H1 (cell line): ENCODE results near the gene ROM1. TPM values are rescaled to one million over a fixed set of nuclear protein-coding genes. Genes with fewer than 3 reads are reported as not detected.

Experiments
- CTCF ChIA-PET: fragments of 300-600 bp; sonication (Branson Sonifier 250); formaldehyde crosslinking; loops from one replicate; lab custom pipeline; 2021; ENCODE audit not compliant: partially characterized antibody; lab: Charles Lee
- POLR2A ChIA-PET: fragments of 300-600 bp; sonication (Branson Sonifier 250); formaldehyde crosslinking; loops from one replicate; lab custom pipeline; 2021; ENCODE audit warnings: inconsistent platforms; ENCODE audit not compliant: partially characterized antibody; lab: Charles Lee
- DNase-seq, 2 experiments: peaks; one replicate each; pipeline versions ENCODE4 v3.0.0 to v3.0.0-alpha.2; 2010 to 2022; ENCODE audit warnings: low spot score in 2 of 2, low read depth in 1 of 2, mixed read lengths in 1 of 2
- FAIRE-seq: peaks from 2 replicates; lab custom pipeline; 2011; peaks lifted over from hg19 to GRCh38; lab: Jason Lieb, UNC
- H2AFZ ChIP-seq: 2 replicates; pipeline ENCODE4 v1.8.1; 2012; ENCODE audit warnings: low read length, inconsistent platforms
- H2AK5ac ChIP-seq: 2 replicates; pipeline ENCODE4 v1.6.1; 2013; ENCODE audit warnings: low read depth, low read length
- H2BK120ac ChIP-seq: replicated peaks from 2 replicates; pipeline ENCODE3; 2013; ENCODE audit warnings: low read depth, low read length, inconsistent platforms
- H2BK12ac ChIP-seq: 2 replicates; pipeline ENCODE4 v1.6.1; 2013; ENCODE audit warnings: low read depth, low read length
- H2BK15ac ChIP-seq: 2 replicates; pipeline ENCODE4 v1.6.1; 2013; ENCODE audit warnings: low read length
- H2BK20ac ChIP-seq: 2 replicates; pipeline ENCODE4 v1.6.1; 2013; ENCODE audit warnings: low read length
- H2BK5ac ChIP-seq: 2 replicates; pipeline ENCODE4 v1.6.1; 2013; ENCODE audit warnings: low read depth, low read length
- H3K14ac ChIP-seq: 2 replicates; pipeline ENCODE4 v1.6.1; 2013; ENCODE audit warnings: inconsistent platforms; ENCODE audit not compliant: insufficient read length
- H3K18ac ChIP-seq: 2 replicates; pipeline ENCODE4 v1.6.1; 2013; ENCODE audit warnings: low read length; ENCODE audit errors: extremely low read depth
- H3K23ac ChIP-seq: 2 replicates; pipeline ENCODE4 v1.6.1; 2013; ENCODE audit warnings: inconsistent platforms; ENCODE audit not compliant: insufficient read length
- H3K23me2 ChIP-seq: 2 replicates; pipeline ENCODE4 v1.6.1; 2013; ENCODE audit warnings: low read depth, low read length
- H3K27ac ChIP-seq: 2 replicates; pipeline ENCODE4 v1.6.1; 2011; ENCODE audit warnings: low read depth, low read length, inconsistent platforms
- H3K27me3 ChIP-seq, 4 experiments: replicated peaks in 1 of 4; 1 replicate in 1 of 4; 2 replicates in 3 of 4; pipeline versions ENCODE4 v1.6.1 to v1.8.1; 2011 to 2013; ENCODE audit warnings: low read length in 3 of 4, mild to moderate bottlenecking in 3 of 4, inconsistent platforms in 2 of 4, mixed read lengths in 2 of 4, moderate library complexity in 1 of 4; ENCODE audit not compliant: control insufficient read depth in 3 of 4, insufficient read depth in 3 of 4; ENCODE audit errors: extremely low read depth in 1 of 4
- H3K36me3 ChIP-seq, 4 experiments: 2 replicates each; pipeline versions ENCODE4 v1.6.1 to v1.8.1; 2011 to 2013; ENCODE audit warnings: mild to moderate bottlenecking in 4 of 4, low read length in 3 of 4, moderate library complexity in 2 of 4, control low read depth in 1 of 4, inconsistent platforms in 1 of 4; ENCODE audit not compliant: insufficient read depth in 4 of 4, control insufficient read depth in 2 of 4
- H3K4ac ChIP-seq: replicated peaks from 2 replicates; pipeline ENCODE3; 2013; ENCODE audit warnings: low read length, low read depth, mixed read lengths, inconsistent platforms; ENCODE audit not compliant: insufficient read length
- H3K4me1 ChIP-seq, 4 experiments: replicated peaks in 1 of 4; 1 replicate in 1 of 4; 2 replicates in 3 of 4; pipeline versions ENCODE4 v1.6.1 to v1.8.1; 2011 to 2013; ENCODE audit warnings: low read length in 3 of 4, inconsistent platforms in 2 of 4, mixed read lengths in 1 of 4; ENCODE audit not compliant: insufficient read depth in 4 of 4, control insufficient read depth in 3 of 4
- H3K4me2 ChIP-seq, 2 experiments: 2 replicates each; pipeline versions ENCODE4 v1.6.1 to v1.8.1; 2011 to 2013; ENCODE audit warnings: low read depth in 2 of 2, low read length in 2 of 2, control low read depth in 1 of 2, inconsistent platforms in 1 of 2, mild to moderate bottlenecking in 1 of 2; ENCODE audit not compliant: insufficient read depth in 1 of 2
- H3K4me3 ChIP-seq, 4 experiments: fragments of 200-600, 300-600 bp in 1 of 4; sonication (generic), shearing (Covaris generic), sonication (Bioruptor Twin) in 1 of 4; 2 replicates each; pipeline versions ENCODE4 v1.5.1 to v1.8.1; 2011 to 2016; ENCODE audit warnings: low read length in 4 of 4, low read depth in 3 of 4, control low read depth in 2 of 4, inconsistent platforms in 2 of 4, mild to moderate bottlenecking in 2 of 4, mixed read lengths in 1 of 4, moderate library complexity in 1 of 4; ENCODE audit not compliant: insufficient read depth in 2 of 4; ENCODE audit errors: extremely low read depth in 1 of 4
- H3K56ac ChIP-seq: replicated peaks from 2 replicates; pipeline ENCODE3; 2013; ENCODE audit warnings: low read depth, mild to moderate bottlenecking, mixed read lengths, low read length, inconsistent platforms; ENCODE audit not compliant: insufficient read length
- H3K79me1 ChIP-seq: 2 replicates; pipeline ENCODE4 v1.6.1; 2013; ENCODE audit warnings: low read depth, low read length, control low read depth
- H3K79me2 ChIP-seq, 2 experiments: 2 replicates each; pipeline versions ENCODE4 v1.6.1 to v1.8.1; 2012 to 2013; ENCODE audit warnings: low read length in 2 of 2, mild to moderate bottlenecking in 2 of 2, inconsistent platforms in 1 of 2; ENCODE audit not compliant: insufficient read depth in 2 of 2, control insufficient read depth in 1 of 2
- H3K9ac ChIP-seq, 4 experiments: replicated peaks in 1 of 4; 1 replicate in 1 of 4; 2 replicates in 3 of 4; pipeline versions ENCODE4 v1.6.1 to v1.8.1; 2011 to 2013; ENCODE audit warnings: low read depth in 3 of 4, low read length in 3 of 4, control low read depth in 2 of 4, mild to moderate bottlenecking in 2 of 4, moderate library complexity in 2 of 4, inconsistent platforms in 1 of 4; ENCODE audit errors: extremely low read depth in 1 of 4
- H3K9me3 ChIP-seq, 2 experiments: 2 replicates each; pipeline versions ENCODE4 v1.6.1 to v1.8.1; 2012 to 2013; ENCODE audit warnings: mild to moderate bottlenecking in 2 of 2, moderate library complexity in 2 of 2, control low read depth in 1 of 2, inconsistent platforms in 1 of 2, low read depth in 1 of 2, low read length in 1 of 2, mixed read lengths in 1 of 2; ENCODE audit not compliant: insufficient read depth in 2 of 2
- H4K20me1 ChIP-seq, 2 experiments: replicated peaks in 1 of 2; 2 replicates each; pipeline versions ENCODE3 to v1.8.1; 2011 to 2013; ENCODE audit warnings: inconsistent platforms in 2 of 2, low read length in 2 of 2, mild to moderate bottlenecking in 1 of 2; ENCODE audit not compliant: insufficient read depth in 2 of 2, control insufficient read depth in 1 of 2
- H4K5ac ChIP-seq: 2 replicates; pipeline ENCODE4 v1.6.1; 2013; ENCODE audit warnings: low read length, low read depth, mixed read lengths, inconsistent platforms; ENCODE audit not compliant: insufficient read length
- H4K8ac ChIP-seq: 2 replicates; pipeline ENCODE4 v1.8.0; 2013; ENCODE audit warnings: mild to moderate bottlenecking, moderate library complexity, low read length, inconsistent platforms; ENCODE audit not compliant: insufficient read depth; ENCODE audit errors: extremely low read depth
- H4K91ac ChIP-seq: replicated peaks from 2 replicates; pipeline ENCODE3; 2013; ENCODE audit warnings: low read length, mixed read lengths, inconsistent platforms; ENCODE audit not compliant: insufficient read length
- BCL11A ChIP-seq, 2 experiments: IDR thresholded peaks; one replicate each; pipeline ENCODE4 v1.6.1; 2011; ENCODE audit warnings: low read depth in 2 of 2, low read length in 2 of 2, mild to moderate bottlenecking in 2 of 2
- CHD2 ChIP-seq: IDR thresholded peaks from 2 replicates; pipeline ENCODE4 v1.6.1; 2012; ENCODE audit warnings: low read length, improper control_type of control experiment
- FOSL1 ChIP-seq: IDR thresholded peaks from 2 replicates; pipeline ENCODE4 v1.6.1; 2011; ENCODE audit warnings: mild to moderate bottlenecking, low read depth, low read length, moderate library complexity; ENCODE audit not compliant: insufficient read depth
- GTF2F1 ChIP-seq: IDR thresholded peaks from 2 replicates; pipeline ENCODE4 v1.6.1; 2012; ENCODE audit warnings: low read depth, low read length, improper control_type of control experiment, borderline replicate concordance
- KDM4A ChIP-seq: IDR thresholded peaks from one replicate; pipeline ENCODE4 v1.7.1; 2012; ENCODE audit warnings: low read depth, mild to moderate bottlenecking, moderate library complexity, low read length, inconsistent platforms; ENCODE audit not compliant: severe bottlenecking
- MAX ChIP-seq: IDR thresholded peaks from 2 replicates; pipeline ENCODE4 v1.6.1; 2012; ENCODE audit warnings: inconsistent platforms
- NRF1 ChIP-seq: IDR thresholded peaks from 2 replicates; pipeline ENCODE4 v1.6.1; 2011; ENCODE audit warnings: mild to moderate bottlenecking, low read depth, low read length, improper control_type of control experiment
- RBBP5 ChIP-seq: IDR thresholded peaks from 2 replicates; pipeline ENCODE4 v1.7.1; 2012; ENCODE audit warnings: low read depth, mild to moderate bottlenecking, inconsistent platforms, low read length, moderate library complexity, borderline replicate concordance
- RFX5 ChIP-seq: IDR thresholded peaks from 2 replicates; pipeline ENCODE4 v1.6.1; 2011; ENCODE audit warnings: low read depth, low read length, improper control_type of control experiment, borderline replicate concordance
- RNF2 ChIP-seq: fragments of 200-900, 300-1000 bp; sonication (generic); IDR thresholded peaks from 2 replicates; pipeline ENCODE4 v1.7.1; 2016; ENCODE audit warnings: borderline replicate concordance, low read depth, mild to moderate bottlenecking, antibody characterized with exemption, low read length; ENCODE audit not compliant: poor library complexity, severe bottlenecking; ENCODE audit errors: missing control alignments
- SIN3A ChIP-seq, 2 experiments: IDR thresholded peaks in 1 of 2; conservative IDR thresholded peaks in 1 of 2; 2 replicates each; pipeline ENCODE4 v1.6.1; 2011 to 2012; ENCODE audit warnings: low read length in 2 of 2, improper control_type of control experiment in 1 of 2, low read depth in 1 of 2, mild to moderate bottlenecking in 1 of 2
- WGBS, 2 experiments: shearing (Covaris generic) in 1 of 2; methylation state at CpG; one replicate each; pipeline versions ENCODE4 v1.1.6 to v1.1.7; 2013 to 2015; ENCODE audit warnings: low lambda C conversion rate in 2 of 2, mixed read lengths in 2 of 2, inconsistent platforms in 1 of 2, low coverage in 1 of 2, missing lambda C conversion rate in 1 of 2; ENCODE audit not compliant: insufficient replicate concordance in 2 of 2, insufficient coverage in 1 of 2, insufficient read length in 1 of 2; ENCODE audit errors: extremely low coverage in 1 of 2, missing lambda C conversion rate in 1 of 2; 5-methylcytosine and 5-hydroxymethylcytosine counted together
- polyA plus RNA-seq, 7 experiments: library from polyadenylated mRNA; depleted of rRNA in 3 of 7; stranded (reverse) in 5 of 7; unstranded in 2 of 7; fragments of >200 nt in 5 of 7; fragments of 200-250 nt in 2 of 7; gene quantifications; 1 replicate in 5 of 7; 2 replicates in 1 of 7; 4 replicates in 1 of 7; pipeline versions ENCODE4 v1.2.1 to v1.2.3, GENCODE V29; 2011 to 2013; ENCODE audit warnings: missing spikeins in 2 of 7, mixed read lengths in 2 of 7
- total RNA-seq: library from RNA; stranded (reverse); fragmentation: NEBNext Ultra II Directional; extraction: Animal tissue kit (Norgen Biotek cat#: 25700); gene quantifications from 2 replicates; pipeline ENCODE4 v1.2.1, GENCODE V29; 2021

Gene ROM1
- total and polyA plus RNA-seq, 2 of the 8 experiments (the other 6 are each of a cell fraction or from before 2014, with no cell fraction given): 0.86 to 2.2 TPM

GRCh38 chr11:62645671-62645945, 32.6 kb downstream of the ROM1 start:
- POLR2A ChIA-PET: interaction anchor here (0.5 to 50.4 kb wide), 15 partner anchors 8 to 196 kb away, joined by 3 to 2041 read pairs (median 6); partner anchors contain the start of genes B3GAT3, BSCL2, C11orf98 and CSKMT
- H3K4me1 ChIP-seq: no peaks in the 10 kb centered on the region; a peak in 2 of 7 replicates
- H2AK5ac ChIP-seq: no peak overlapping the region
- 39% methylated on average over 11 of the region's 11 CpGs; no CpG with 5 or more reads in 1 of the 2 experiments for WGBS, 2 experiments
- FAIRE-seq (no peak), DNase-seq (no peak)
- H2BK12ac ChIP-seq: 0 out of 2 replicates have a peak overlapping the region, but pooled peaks have one; percentile 2
- H4K20me1 ChIP-seq: peaks cover 3 to 18% of the 10 kb centered on the region in 2 experiments
- H3K27me3 ChIP-seq: no peaks in the 10 kb centered on the region
- H3K4me3 ChIP-seq: peak overlapping the region; percentile 71 to 99 (median 90)
- H4K5ac ChIP-seq: peak overlapping the region; percentile 53
- no peak overlapping the region; the same call in 1 of the 2 replicates for H3K18ac ChIP-seq
- peaks cover 7 to 44% of the 10 kb centered on the region in 2 experiments for H3K79me2 ChIP-seq
- H2BK120ac ChIP-seq: no peak overlapping the region
- H2BK20ac ChIP-seq: no peak overlapping the region
- H3K36me3 ChIP-seq: peaks cover 0 to 28% (median 7%) of the 10 kb centered on the region in 4 experiments; a peak in 6 of 8 replicates
- no peaks in the 10 kb centered on the region for H3K9me3 ChIP-seq
- peaks cover 5% of the 10 kb centered on the region; the same call in 1 of the 2 replicates for H3K23me2 ChIP-seq
- H3K4ac ChIP-seq: peak overlapping the region; percentile 92
- peak overlapping the region; percentile 79 for H2BK5ac ChIP-seq
- peak overlapping the region; percentile 76 to 97 (median 94) for H3K9ac ChIP-seq
- CTCF ChIA-PET: interaction anchor here (0.6 to 1.4 kb wide), 7 partner anchors 9 to 1289 kb away, joined by 3 to 12 read pairs (median 3); partner anchors contain the start of genes C11orf98 and CSKMT
- peaks cover 10% of the 10 kb centered on the region for H3K79me1 ChIP-seq
- no peak overlapping the region for H2BK15ac ChIP-seq
- no peak overlapping the region for H2AFZ ChIP-seq
- H4K91ac ChIP-seq: peak overlapping the region; percentile 89
- H4K8ac ChIP-seq: peak overlapping the region; percentile 98; the same call in 1 of the 2 replicates
- H3K14ac ChIP-seq: no peak overlapping the region
- H3K56ac ChIP-seq: no peak overlapping the region
- peak overlapping the region; percentile 78 to 81 for H3K4me2 ChIP-seq
- peak overlapping the region; percentile 90; the same call in 1 of the 2 replicates for H3K27ac ChIP-seq
- no peak overlapping the region for H3K23ac ChIP-seq
- TF ChIP-seq GTF2F1 (no peak), SIN3A (conservative IDR thresholded peaks at IDR 0.05 in 1 of 2, IDR thresholded peaks at IDR 0.05 in 1 of 2; ENCODE audit: low read depth in 1 of 2, low read length in 2 of 2) (no peak), FOSL1 (no peak), BCL11A (IDR thresholded peaks at IDR 0.05; ENCODE audit: low read depth in 2 of 2, low read length in 2 of 2) (no peak), RBBP5 (no peak), CHD2 (no peak), KDM4A (no peak), MAX (no peak), RNF2 (no peak), NRF1 (no peak), RFX5 (no peak)
